HG03196 (cell line): Measurements from ENCODE around the gene THBD.

Source experiments
- ATAC-seq: cut with Tn5 transposase; IDR thresholded peaks from one replicate; pipeline ENCODE4 v1.9.1; 2021; ENCODE audit not compliant: unreplicated experiment

The THBD gene

GRCh38 chr20:23018941-23019340 is 30.5 kb downstream of the THBD start:
- no peak for ATAC-seq

- no peak for ATAC-seq
These were observed 31.0 kb downstream of the THBD start for GRCh38 chr20:23018432-23018831.

GRCh38 chr20:23017516-23017915 is 32.0 kb downstream of the THBD start:
- ATAC-seq, result no peak

- no peak for ATAC-seq
These were observed 36.0 kb downstream of the THBD start for GRCh38 chr20:23013429-23013828.

- no peak for ATAC-seq
These were observed 38.3 kb downstream of the THBD start for GRCh38 chr20:23011008-23011721.

DNA sequence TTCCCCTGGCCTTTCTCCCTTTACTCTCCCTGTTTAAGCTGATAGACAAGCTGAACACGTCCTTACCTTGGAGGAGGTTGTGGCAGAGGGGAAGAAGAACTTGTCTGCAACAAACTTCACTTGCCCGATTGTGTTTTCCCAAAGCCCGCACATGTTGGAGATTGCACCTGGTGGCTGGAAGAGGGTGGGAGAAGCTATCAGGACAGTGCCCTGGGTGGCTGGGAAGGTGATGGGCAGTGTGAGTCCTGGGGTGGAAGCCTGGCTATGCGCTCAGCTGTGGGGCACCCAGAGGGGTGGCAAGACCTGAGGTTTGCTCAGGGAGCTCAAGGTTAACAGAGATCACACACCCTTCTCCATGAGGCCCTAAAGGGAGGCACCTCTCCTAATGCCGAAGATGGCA is 39.4 kb downstream of the THBD start:
- no peak for ATAC-seq

DNA sequence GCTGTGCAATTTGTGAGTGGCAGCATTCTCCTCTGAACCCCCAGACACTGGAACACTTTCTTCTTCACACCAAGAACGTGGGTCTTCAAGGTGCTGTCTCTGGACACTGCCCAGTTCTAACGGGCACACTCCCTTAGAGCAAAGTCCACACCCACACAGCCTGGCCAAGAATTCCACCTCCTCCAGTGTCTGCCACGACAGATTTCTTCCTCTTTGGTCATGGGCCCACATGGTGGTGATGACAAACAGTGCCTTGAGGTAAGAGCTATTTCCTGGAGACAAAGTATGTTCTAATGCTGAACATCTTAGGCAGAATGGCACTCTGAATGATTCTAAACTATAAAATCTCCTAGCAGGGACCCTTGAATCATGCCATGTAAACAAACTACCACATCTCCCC is 39.8 kb downstream of the THBD start:
- ATAC-seq, result no peak

- ATAC-seq, result no peak
These were observed 40.8 kb downstream of the THBD start for GRCh38 chr20:23008667-23009066.

- ATAC-seq, result no peak
These were observed 41.4 kb downstream of the THBD start for GRCh38 chr20:23007886-23008655.

DNA sequence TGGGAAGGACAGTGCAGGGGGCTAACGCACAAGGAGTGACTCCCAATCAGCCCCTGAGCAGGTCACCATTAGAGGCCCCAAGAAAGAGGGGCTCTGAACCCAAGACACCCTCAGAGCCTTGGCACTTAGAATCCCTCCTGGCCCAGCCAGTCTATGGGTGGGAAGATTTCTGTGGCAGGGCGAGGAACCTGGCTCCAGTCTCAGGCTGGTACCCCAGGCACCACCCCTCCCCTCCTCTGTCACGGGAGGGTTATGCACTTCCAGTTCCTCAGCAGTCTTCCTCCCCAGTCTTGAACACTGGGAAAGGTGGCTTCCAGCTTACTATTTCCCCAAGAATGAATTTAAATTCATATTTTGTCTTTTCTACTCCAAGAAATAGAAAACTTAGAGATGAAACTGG is 42.0 kb downstream of the THBD start:
- no peak for ATAC-seq

GRCh38 chr20:23005776-23006175 is 43.7 kb downstream of the THBD start:
- no peak for ATAC-seq

DNA sequence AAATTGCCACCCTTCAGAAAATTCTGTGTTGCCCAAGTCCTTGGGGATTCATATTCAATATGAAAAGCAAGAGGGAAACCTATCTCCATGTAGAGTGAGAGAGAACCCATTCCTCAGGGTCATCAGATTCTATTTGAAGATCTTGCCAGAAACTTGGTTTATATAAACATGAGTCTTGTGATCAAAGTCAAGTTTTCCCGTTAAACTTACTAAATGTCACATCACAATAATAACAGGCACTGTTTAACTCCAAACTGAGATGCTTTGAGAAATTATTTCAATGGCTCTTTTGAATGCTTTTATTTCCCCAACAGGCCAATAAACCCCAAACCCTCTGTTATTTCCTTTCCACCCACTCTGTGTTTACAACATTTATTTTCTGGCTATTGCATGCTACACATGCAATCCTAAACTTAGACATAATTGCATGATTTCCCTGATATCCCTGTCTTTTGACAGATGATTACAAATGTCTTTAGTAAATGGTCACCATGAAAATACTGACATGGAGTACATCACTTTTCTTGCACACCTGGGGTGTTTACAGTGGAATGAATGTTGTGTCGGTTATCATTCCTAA is 45.5 kb downstream of the THBD start:
- no peak for ATAC-seq

DNA sequence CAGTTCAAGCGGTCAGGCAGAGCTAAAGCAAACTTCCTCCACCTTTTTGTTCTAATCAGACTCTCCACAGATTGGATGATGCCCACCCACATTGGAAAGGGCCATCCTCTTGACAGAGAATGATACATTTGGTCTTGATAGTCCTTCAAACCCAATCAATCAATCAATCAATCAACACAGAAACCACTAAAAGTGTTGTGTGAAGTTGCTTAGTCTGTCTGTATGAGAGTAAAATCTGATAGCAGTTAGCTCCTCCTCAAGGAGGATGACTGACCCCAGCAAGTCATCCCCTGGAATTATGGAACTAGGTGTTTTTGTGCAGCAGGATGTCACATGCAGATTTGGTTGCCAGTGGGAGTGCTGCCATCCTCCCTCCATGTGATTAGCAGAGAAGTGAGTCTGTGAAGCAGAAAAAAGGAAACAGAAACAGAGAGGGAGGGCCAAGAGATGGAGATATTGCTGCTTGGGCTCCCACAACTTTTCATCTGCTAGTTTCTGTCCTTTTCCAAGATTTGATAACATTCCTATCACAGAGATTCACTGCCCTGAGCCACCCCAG is 46.3 kb downstream of the THBD start:
- ATAC-seq, result no peak

- ATAC-seq, result no peak
These were observed 47.2 kb downstream of the THBD start for GRCh38 chr20:23002276-23002675.

GRCh38 chr20:23000232-23000947 is 49.1 kb downstream of the THBD start:
- no peak for ATAC-seq

DNA sequence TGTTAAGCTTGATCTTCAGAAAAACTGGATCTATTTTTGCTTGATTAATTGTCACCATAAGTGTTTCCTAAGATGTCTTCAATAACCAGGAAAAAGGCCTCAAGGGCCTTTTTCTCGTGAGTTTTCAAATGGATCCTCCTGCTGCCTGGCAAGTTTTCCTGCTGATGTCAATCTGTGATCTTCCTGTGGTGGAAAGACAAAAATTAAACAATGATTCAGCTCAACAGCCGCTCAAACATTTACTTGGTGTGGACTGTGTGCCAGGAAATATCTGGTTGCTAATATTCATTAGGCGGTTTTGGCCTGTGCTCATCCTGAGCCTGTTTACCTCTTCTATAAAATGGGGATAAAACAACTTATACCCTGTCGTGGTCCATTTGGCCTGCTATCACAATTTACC is 49.7 kb downstream of the THBD start:
- no peak for ATAC-seq

GRCh38 chr20:22998476-22998875 is 51.0 kb downstream of the THBD start:
- ATAC-seq, result no peak

- no peak for ATAC-seq
These were observed 53.5 kb downstream of the THBD start for GRCh38 chr20:22995923-22996322.
